OCI-LY3 (cell line): ENCODE data around the gene CYP11A1.

Source experiments
- EZH2phosphoT487 ChIP-seq: fragments of 200-600 bp; shearing (Covaris generic); IDR thresholded peaks from 2 replicates; pipeline ENCODE4 v1.6.1; 2018; ENCODE audit warnings: antibody characterized with exemption, mixed run types, low read depth
- TF ChIP-seq, protein P1 (sequence below): fragments of 200-600, 300-600 bp; sonication (generic); IDR thresholded peaks from 2 replicates; pipeline ENCODE4 v1.5.1; 2014; ENCODE audit warnings: antibody characterized with exemption, low read length, low read depth

DNA sequence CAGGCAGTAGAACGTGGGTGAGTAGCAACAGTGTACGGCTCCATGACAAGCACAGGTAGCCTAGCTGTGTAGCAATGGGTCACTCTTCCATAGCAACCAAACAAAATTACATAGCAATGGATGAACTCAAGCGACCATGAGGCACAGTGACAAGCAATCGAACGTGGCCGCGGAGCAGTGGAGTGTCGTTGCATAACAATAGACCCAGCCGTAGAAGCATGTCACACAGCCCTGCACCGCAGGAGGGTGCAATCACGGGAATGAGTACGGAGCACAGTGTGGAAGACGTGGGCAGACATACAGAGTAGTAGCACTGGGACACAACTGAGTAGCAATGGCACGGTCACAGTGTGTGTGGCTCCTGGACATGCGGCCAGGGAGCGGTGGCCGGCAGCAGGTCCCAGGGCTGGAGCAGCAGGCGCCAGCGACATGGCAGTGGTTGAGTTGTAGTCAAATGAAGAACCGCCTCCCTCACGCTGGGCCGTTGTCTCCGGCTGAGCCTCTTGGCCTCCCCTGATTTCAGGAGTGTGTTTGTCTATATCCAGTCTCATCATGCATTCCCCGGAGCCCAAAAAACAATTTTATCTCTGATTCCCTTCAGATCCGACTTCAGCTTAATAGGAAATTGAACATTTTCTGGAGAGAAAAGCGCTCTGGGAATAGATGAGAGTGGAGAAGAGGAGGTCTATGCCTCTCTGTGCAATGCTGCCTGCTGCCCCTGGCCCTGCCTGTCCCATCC is 67.2 kb downstream of the CYP11A1 start:
- TF ChIP-seq, protein P1, sequence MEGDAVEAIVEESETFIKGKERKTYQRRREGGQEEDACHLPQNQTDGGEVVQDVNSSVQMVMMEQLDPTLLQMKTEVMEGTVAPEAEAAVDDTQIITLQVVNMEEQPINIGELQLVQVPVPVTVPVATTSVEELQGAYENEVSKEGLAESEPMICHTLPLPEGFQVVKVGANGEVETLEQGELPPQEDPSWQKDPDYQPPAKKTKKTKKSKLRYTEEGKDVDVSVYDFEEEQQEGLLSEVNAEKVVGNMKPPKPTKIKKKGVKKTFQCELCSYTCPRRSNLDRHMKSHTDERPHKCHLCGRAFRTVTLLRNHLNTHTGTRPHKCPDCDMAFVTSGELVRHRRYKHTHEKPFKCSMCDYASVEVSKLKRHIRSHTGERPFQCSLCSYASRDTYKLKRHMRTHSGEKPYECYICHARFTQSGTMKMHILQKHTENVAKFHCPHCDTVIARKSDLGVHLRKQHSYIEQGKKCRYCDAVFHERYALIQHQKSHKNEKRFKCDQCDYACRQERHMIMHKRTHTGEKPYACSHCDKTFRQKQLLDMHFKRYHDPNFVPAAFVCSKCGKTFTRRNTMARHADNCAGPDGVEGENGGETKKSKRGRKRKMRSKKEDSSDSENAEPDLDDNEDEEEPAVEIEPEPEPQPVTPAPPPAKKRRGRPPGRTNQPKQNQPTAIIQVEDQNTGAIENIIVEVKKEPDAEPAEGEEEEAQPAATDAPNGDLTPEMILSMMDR: no peak
- TF ChIP-seq EZH2phosphoT487: no peak
